GM18867 (cell line): ENCODE measurements around the gene MYO7A.
A peak's percentile ranks its signal among the peaks of the same experiment; 100 is the strongest.

Source experiments
- ATAC-seq: cut with Tn5 transposase; IDR thresholded peaks from one replicate; pipeline ENCODE4 v1.9.1; 2021; ENCODE audit warnings: mild to moderate bottlenecking, moderate library complexity; ENCODE audit not compliant: unreplicated experiment

MYO7A gene

GRCh38 chr11:77127920-77128691 lies at the start of gene MYO7A:
Gene MYO7A (plus strand): TSS chr11:77128246. CDS start chr11:77130635, 2,389 bp downstream.
- no peak for ATAC-seq

DNA sequence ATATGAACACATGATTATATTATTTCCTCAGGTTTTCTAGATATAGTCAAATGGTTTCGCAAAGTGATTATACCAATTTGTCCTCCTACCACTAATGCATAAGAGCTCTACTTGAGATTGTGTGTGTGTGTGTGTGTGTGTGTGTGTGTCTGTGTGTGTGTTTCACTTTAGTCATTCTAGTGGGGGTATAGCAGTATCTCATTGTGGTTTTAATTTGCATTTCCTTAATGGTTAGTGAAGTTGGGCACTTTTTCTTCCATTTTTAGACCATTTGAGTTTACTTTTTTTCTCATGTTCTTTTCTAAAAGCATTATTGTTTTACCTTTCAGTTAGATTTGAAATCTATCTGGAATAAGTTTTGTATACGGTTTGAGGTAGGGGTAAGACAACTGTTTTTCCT lies 48.4 kb upstream of the MYO7A start:
- ATAC-seq = no peak

DNA sequence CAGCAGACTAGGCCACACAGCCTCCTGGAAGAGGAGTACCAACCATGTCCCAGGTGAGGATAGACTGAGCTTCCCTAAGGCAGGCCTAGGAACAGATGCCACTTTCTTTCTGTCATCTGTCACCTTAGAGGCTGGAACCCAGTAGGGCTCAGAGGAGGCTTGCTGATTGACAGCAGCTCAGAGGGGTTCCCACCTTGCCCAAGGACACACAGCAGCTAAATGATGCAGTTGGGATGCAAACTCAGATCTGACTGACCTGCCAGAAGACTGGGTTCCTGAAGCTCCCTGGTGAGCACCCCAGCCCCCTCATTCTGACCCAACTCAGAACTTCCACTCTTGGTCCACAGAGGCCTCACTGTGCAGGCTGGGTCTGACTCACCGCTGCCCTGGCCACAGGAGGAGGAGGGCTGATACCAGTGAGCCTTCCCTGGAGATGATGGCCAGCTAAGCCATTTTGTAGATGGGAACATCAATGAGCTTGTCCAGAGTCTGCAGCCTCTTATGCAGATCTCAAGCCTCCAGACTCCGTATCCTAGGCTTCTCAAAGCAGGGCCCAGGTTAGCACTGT lies 47.3 kb upstream of the MYO7A start:
- no peak for ATAC-seq

- no peak for ATAC-seq
Measured at GRCh38 chr11:77081381-77081851, 46.6 kb upstream of the MYO7A start.

DNA sequence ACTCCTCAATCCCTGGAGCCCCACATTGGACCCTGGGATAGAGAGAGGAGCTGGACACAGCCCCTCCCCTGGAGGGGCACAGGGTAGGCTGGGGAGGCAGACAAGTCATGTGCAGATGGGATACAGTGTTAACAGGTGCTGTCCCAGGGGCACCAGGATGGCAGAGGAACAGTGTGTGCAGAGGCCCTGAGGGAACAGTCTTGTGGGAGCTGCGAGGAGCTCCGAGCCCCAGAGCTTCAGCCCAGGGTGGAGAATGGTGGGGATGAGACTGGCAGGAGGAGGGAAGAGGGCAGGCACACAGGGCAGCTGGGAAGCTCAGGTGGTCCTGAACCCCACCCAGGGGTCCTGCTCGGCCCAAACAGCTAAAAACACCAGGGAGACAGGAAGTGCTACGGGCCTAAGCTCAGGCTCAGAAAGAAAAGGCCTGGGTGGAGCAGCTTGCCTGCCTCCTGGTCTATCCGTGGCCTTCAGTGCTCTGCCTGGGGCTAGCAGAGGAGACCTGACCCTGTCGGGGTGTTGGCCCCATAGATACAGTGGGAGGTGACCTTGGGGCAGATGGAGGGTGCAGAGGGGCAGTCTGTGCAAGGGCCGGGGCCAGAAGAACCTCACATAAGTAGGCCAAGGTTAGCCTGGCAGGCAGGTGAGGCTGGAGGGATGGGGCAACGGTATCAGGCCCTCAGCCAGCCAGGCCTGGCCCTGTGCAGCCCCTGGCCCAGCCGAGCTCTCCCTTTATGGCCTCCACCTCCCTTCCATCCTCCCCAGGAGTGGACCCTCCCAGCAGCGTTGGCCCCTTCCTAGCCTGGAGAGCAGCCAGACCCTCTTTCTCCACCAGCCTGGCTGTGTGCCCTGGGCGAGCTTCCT lies 45.8 kb upstream of the MYO7A start:
- ATAC-seq = no peak

DNA sequence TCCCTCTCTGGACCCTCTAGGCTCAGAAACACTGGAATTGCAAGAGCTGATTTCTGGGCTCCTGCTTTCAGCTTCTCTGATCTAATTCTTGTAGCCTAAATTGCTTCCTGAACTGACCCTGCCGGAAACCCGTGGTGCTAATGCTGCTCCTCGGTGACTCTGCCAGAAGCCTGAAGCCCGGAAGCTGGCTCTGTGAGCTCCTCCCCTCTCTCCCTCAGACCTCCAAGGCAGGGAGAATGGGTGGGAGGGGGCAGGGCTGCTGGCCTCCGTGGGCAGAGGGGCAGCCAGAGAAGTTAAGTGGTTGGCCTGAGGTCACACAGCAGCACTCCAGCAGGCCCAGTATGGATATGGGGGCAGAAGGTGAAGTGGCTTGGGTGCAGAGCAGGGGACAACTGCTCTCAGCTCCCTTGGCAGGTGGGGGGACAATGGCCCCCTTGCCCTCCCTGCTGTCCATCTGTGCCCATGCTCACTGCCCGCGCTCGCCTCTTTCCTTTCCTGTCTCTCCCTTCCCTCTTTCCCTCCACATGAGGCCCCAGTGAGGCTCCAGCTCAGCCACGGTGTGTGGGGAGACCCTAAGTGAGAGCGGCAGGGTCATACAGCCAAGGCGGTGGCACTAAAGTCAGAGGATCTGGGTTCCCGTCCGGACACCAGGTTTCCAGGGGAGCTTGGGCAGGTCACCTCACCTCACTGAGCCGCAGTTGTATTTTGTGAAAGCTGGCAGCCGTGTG lies 45.0 kb upstream of the MYO7A start:
- ATAC-seq = no peak

DNA sequence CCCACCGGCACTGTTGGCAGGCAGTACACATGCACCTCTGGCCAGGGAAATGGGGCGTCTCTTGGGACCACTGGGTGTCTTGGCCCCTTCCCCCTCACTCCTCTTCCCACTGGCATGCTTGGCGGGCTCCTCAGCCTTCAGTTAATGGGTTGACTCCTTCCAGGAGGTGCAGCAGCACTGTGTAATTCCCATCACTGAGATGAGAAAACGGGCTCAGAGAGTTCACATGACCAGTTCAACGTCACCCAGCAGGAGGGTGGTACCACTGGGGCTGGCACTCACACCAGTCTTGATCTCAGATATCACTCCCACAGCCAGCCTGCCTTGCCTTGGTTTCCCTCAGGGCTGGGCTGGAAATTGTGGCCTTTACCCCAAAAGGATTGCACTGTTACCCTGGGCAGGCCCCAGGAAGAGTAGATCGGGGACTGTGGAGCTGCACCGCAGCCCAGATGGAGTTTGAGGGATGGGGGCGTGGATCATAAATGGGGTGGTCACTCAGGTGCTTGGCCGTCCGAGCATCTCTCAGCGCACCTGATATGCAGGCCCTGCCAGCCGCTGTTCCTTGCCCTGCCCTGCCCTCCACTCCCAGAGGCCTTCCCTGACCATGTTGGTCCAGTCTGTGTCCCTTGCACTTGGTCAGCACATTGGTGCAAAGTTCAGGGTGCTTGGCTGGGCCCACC lies 44.3 kb upstream of the MYO7A start:
- ATAC-seq = no peak

GRCh38 chr11:77084581-77085191 lies 43.4 kb upstream of the MYO7A start:
- no peak for ATAC-seq

DNA sequence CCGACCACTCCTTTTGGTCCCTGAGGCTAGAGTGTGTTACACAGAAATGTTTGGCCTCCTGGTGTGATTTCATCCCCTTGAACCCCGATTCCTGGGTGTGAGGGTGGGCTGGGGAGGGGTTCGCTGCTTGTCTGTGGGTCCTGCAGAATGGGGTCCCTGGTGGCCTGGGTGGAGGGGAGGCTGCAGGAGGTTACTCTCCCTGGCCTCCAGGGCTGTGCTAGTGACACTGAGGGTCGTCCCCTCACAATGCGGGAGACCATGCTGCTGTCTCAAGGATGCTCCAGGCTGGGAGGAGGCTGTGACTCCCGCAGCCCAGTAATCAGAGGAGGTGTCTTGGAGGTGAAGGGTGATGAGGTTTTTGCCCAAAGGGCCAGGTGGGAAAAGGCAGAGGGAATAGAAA lies 42.4 kb upstream of the MYO7A start:
- ATAC-seq = no peak

DNA sequence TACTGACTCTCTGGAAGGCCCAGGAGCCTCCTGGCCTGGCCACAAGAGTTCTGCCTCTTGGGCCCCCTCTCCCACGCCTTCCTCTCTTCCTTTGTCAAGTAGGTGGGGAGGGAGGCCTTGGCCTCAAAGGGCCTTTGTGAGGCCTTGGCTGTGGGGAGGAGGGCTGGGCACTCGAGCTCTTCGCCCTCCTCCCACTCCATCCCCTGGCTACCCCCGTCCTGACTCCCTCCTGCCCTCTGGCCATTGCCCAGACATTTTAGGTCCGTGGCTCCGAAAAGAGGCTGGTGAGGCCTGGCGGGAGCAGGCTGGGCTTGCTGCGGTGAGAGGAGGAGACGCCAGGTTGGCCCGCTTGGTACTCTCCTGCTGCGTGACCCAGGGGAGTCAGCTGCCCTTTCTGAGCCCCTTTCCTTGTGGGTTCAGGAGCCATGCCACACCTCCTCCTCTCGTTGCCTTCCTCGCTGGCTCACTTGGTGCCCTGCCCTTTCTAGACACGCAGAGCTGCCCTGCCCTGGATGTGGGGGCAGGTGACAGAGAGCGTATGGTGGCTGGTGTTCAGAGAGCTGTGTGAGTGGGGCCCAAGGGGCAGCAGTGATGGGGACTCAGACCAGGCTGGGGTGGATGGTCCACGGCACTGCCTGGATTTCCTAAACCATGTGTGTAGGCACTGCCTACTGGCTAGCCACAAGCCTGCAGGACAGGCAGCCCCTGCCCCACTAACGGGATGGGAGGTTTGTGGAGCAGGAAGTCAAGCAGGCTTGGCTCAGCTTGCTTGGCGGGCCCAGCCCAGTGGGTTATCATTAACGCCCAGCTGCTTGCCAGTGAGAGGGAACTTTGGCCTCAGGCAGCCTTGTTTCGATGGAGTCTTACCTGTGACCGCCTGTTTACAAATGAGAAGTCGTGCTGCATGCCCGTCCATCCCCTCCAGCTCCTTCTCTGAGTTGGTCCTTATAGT lies 41.2 kb upstream of the MYO7A start:
- ATAC-seq = no peak

DNA sequence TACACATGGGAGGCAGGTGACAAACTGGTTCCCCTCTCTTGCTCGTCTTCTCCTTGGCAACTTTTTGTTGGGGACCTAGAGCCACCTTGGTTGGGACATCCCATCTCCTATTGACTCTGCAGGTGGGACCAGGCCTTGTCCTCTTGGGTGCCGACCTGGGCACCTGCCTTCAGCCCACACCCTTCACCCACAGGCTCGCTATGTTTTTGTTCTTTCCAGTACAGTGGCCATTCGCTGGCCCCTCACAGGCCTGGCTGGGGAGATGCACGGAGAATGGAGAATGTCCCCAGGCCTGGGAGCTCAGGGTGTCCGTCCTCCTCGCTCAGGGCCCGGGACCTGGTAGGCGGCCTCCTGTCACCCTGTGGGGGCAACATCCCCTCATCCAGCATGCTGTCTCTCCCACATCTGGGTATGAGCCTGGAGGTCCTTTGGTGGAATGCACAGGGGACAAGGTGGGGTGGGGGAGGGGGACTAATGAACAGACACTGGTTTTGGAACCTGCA lies 40.3 kb upstream of the MYO7A start:
- no peak for ATAC-seq

- no peak for ATAC-seq
Measured at GRCh38 chr11:77088236-77089003, 39.6 kb upstream of the MYO7A start.

DNA sequence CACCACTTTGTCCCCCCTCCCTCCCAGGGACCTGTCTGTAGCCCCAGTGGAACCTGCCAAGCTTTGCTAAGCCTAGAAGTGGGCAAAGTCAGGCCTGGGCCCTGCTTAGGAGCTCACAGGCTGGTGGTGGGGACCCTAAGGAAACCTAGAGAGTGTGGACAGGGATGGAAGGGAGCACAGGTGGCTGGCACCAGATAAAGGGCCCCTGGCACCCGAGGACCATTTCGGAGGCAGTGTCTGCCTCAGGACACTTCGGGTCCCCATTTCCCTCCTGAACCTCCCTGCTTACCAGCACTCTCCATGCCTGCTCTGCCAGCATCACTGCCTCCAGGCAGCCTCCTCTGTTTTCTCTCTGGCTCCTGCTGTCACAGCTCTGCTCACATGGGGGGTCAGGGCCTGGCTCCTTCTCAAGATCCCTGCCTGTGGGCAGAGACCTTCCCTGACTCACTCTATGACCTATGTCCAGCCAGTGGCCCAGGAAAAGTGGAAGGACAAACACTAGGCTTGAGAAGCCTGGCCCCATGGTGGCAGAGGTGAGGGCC lies 39.0 kb upstream of the MYO7A start:
- ATAC-seq = no peak

- no peak for ATAC-seq
Measured at GRCh38 chr11:77090046-77090372, 38.0 kb upstream of the MYO7A start.

- no peak for ATAC-seq
Measured at GRCh38 chr11:77090373-77091111, 37.5 kb upstream of the MYO7A start.

- ATAC-seq = peak; percentile 78
Measured at GRCh38 chr11:77091146-77091940, 36.7 kb upstream of the MYO7A start.
